Right lobe of liver (tissue), 6 donors: ENCODE measurements around the gene PCED1B. TPM values are rescaled to one million over a fixed set of nuclear protein-coding genes. Genes with fewer than 3 reads are reported as not detected.

Experiments used
- ATAC-seq, 4 donors: fragments of 200-7000 bp; cut with Tn5 transposase; one replicate each; pipeline ENCODE4 v1.9.1; 2020; ENCODE audit warnings: mild to moderate bottlenecking in 4 of 4, moderate library complexity in 4 of 4
- DNase-seq, 3 donors: peaks; one replicate each; pipeline ENCODE4 v3.0.0-alpha.2; 2020
- H3K27ac ChIP-seq, 3 donors: fragments of 200-600 bp; one replicate each; pipeline ENCODE4 v1.8.0; 2022
- H3K27me3 ChIP-seq, 2 donors: fragments of 200-600 bp; one replicate each; pipeline ENCODE4 v1.8.0; 2022
- H3K36me3 ChIP-seq, 4 donors: fragments of 200-600 bp; sonication (generic) in 1 of 4; one replicate each; pipeline versions ENCODE4 v1.5.1 to v1.8.0; 2017 to 2022; ENCODE audit warnings: control low read depth in 1 of 4
- H3K4me1 ChIP-seq, 4 donors: fragments of 200-600 bp; sonication (generic) in 1 of 4; one replicate each; pipeline versions ENCODE4 v1.5.1 to v1.8.0; 2017 to 2022; ENCODE audit warnings: control low read depth in 1 of 4
- H3K4me3 ChIP-seq, 3 donors: fragments of 200-600 bp; one replicate each; pipeline ENCODE4 v1.8.0; 2022
- H3K9me3 ChIP-seq, 4 donors: fragments of 200-600 bp; sonication (generic) in 1 of 4; one replicate each; pipeline versions ENCODE4 v1.5.1 to v1.8.0; 2017 to 2022; ENCODE audit warnings: control low read depth in 1 of 4
- POLR2A ChIP-seq: fragments of 450-650 bp; IDR thresholded peaks from one replicate; pipeline ENCODE4 v1.6.1; 2017; ENCODE audit warnings: antibody characterized with exemption, mild to moderate bottlenecking
- WGBS: methylation state at CpG from one replicate; pipeline ENCODE4 v1.1.6; 2018; ENCODE audit warnings: low coverage, low lambda C conversion rate; ENCODE audit not compliant: insufficient coverage; ENCODE audit errors: missing lambda C conversion rate; 5-methylcytosine and 5-hydroxymethylcytosine counted together
- intact Hi-C, 2 donors: fragments of 100-400 bp; cut with DNase I; formaldehyde crosslinking; loops; one replicate each; pipeline versions ENCODE4 v1.11.2 to v1.14.1; 2022
- long read RNA-seq: library from polyadenylated mRNA; unstranded; transcript quantifications from one replicate; pipeline ENCODE4 v2.0.0, GENCODE V29; 2019
- total RNA-seq, 6 experiments: library from RNA; depleted of rRNA in 2 of 6; stranded (reverse); fragments of >200 nt in 2 of 6; fragmentation: NEBNext Ultra II Directional in 3 of 6; extraction: Animal tissue kit (Norgen Biotek cat#: 25700) in 3 of 6; gene quantifications; one replicate each; pipeline versions ENCODE4 v1.1.0 to v1.2.4, GENCODE V29; 2016 to 2023
- TF ChIP-seq, protein P1 (sequence below), 4 donors: fragments of 200-600 bp in 3 of 4; fragments of 450-650 bp in 1 of 4; IDR thresholded peaks; one replicate each; pipeline versions ENCODE4 v1.5.1 to v1.8.0; 2016 to 2022; ENCODE audit warnings: antibody characterized with exemption in 4 of 4, mild to moderate bottlenecking in 2 of 4
- donor health status: DM: no; HTN: yes; CAD: no.
- donor health status: DM: no; HTN: no; CAD: no.
- donor health status: DM: no; HTN: no; CAD: no.
- donor health status: DM: no; HTN: yes; CAD: no.
- donor health status: DM: no; HTN: yes; CAD: no.

PCED1B gene, protein sequence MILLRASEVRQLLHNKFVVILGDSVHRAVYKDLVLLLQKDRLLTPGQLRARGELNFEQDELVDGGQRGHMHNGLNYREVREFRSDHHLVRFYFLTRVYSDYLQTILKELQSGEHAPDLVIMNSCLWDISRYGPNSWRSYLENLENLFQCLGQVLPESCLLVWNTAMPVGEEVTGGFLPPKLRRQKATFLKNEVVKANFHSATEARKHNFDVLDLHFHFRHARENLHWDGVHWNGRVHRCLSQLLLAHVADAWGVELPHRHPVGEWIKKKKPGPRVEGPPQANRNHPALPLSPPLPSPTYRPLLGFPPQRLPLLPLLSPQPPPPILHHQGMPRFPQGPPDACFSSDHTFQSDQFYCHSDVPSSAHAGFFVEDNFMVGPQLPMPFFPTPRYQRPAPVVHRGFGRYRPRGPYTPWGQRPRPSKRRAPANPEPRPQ
- 1 to 10 TPM in 3 of 6 experiments, under 1 TPM in 3; 0.62 to 3.0 (median 1.1) TPM for total RNA-seq
- long read RNA-seq = 0 reads

DNA sequence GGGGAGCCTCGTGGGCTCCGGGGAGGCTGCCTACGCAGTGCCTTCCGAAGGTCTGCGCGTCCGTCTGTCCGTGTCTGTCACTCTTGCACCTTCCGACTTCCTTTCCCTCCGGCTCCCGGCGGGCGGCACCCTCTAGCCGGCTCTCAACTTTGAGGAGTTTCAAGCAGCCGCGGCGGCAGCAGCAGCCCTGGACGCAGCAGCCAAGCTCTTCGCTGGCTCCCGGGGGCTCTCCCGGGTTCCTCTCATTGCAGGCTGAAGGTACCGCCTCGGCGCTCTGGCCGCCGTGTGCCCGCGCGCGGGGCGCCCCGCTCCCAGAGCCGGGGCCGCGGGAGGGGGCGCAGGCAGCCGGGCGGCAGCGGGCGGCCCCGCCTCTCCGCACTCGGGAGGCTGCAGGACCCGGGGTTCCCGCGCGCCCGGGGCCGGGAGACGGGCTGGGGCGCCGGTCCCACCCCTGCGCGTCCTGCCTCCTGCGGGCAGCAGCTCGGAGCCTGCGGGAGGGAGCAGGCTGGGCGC lies at the start of gene PCED1B, which contains the start of gene AMIGO2:
TSS of gene PCED1B (plus strand) at position 154 of the 513 bp plus-strand sequence. CDS start 155,443 bp downstream, outside the sequence.
TSS of gene AMIGO2 (minus strand) at position 492 of the 513 bp plus-strand sequence. CDS start 957 bp downstream, outside the sequence.
- intact Hi-C loops = no loop called here
- no peaks in the 10 kb centered on the region for H3K9me3 ChIP-seq
- peak; percentile 81 to 87 (median 84) for DNase-seq
- ATAC-seq = peak; percentile 78 to 86 (median 84)
- TF ChIP-seq, protein P1, sequence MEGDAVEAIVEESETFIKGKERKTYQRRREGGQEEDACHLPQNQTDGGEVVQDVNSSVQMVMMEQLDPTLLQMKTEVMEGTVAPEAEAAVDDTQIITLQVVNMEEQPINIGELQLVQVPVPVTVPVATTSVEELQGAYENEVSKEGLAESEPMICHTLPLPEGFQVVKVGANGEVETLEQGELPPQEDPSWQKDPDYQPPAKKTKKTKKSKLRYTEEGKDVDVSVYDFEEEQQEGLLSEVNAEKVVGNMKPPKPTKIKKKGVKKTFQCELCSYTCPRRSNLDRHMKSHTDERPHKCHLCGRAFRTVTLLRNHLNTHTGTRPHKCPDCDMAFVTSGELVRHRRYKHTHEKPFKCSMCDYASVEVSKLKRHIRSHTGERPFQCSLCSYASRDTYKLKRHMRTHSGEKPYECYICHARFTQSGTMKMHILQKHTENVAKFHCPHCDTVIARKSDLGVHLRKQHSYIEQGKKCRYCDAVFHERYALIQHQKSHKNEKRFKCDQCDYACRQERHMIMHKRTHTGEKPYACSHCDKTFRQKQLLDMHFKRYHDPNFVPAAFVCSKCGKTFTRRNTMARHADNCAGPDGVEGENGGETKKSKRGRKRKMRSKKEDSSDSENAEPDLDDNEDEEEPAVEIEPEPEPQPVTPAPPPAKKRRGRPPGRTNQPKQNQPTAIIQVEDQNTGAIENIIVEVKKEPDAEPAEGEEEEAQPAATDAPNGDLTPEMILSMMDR (IDR thresholded peaks at IDR 0.05) = peak; percentile 30 to 50 (median 41)
- TF ChIP-seq POLR2A = no peak
- peaks cover 0 to 5% (median 2%) of the 10 kb centered on the region in 4 donors for H3K4me1 ChIP-seq
- peak within 1 kb of the TSS; percentile 69 to 79 (median 77) for H3K27ac ChIP-seq
- 0% methylated on average over 18 of the region's 58 CpGs for WGBS
- H3K36me3 ChIP-seq = no peaks in the 10 kb centered on the region
- H3K27me3 ChIP-seq = no peaks in the 10 kb centered on the region
- peak within 1 kb of the TSS; percentile 51 to 68 (median 54) for H3K4me3 ChIP-seq

DNA sequence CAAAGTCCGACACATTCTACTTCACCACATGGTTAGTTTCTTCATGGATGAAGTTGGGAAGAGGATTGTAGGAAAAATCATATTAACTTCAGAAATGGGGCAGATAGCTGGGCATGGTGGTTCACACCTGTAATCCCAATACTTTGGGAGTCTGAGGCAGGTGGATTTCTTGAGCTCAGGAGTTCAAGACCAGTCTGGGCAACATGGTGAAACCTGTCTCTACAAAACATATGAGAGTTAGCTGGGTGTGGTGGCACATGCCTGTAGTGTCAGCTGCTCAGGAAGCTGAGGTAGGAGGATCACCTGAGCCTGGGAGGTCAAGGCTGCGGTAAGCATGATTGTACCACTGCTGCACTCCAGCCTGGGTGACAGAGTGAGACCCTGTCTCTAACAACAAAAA lies 49.5 kb upstream of the PCED1B start:
- Histone ChIP-seq H3K4me1 (peaks cover 0 to 13% (median 4%) of the 10 kb centered on the region in 4 donors), H3K27me3 (no peaks in the 10 kb centered on the region), H3K27ac (no peak overlapping the region), H3K36me3 (no peaks in the 10 kb centered on the region), H3K9me3 (no peaks in the 10 kb centered on the region), H3K4me3 (no peak overlapping the region)
- TF ChIP-seq, protein P1 (IDR thresholded peaks at IDR 0.05) = no peak
- TF ChIP-seq POLR2A = no peak
- DNase-seq (no peak), ATAC-seq (no peak)
- WGBS = 84% methylated on average over 2 of the region's 2 CpGs
- intact Hi-C loops = loop anchor here in 1 of 2 donors (10.0 kb wide), 1 partner anchor 365 kb away; no protein-coding TSS in a partner anchor

DNA sequence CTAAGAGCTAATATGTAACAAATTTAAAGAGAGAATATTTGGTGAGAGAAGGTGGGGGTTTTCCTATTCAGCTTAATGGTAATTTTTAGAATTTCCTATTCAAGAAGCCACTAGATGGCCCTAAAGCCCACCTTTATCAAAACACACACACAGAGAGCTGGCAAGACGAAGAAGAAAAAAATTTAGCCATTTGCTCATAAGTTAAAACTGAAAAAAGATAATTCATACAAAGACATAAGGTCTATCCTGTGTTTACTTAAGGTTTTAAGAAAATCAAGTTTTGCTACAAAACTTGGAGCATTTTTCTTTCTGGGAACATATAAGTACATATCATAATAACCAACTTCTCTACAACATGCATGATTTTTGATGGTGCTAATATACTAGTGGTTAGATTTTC lies 46.8 kb upstream of the PCED1B start:
- no peaks in the 10 kb centered on the region for H3K36me3 ChIP-seq
- DNase-seq (no peak), ATAC-seq (peak; percentile 77 to 85 (median 84))
- peaks cover 0 to 13% (median 4%) of the 10 kb centered on the region in 4 donors for H3K4me1 ChIP-seq
- TF ChIP-seq POLR2A = no peak
- TF ChIP-seq, protein P1 (IDR thresholded peaks at IDR 0.05) = peak; percentile 44 to 76 (median 61)
- no peaks in the 10 kb centered on the region for H3K27me3 ChIP-seq
- no peaks in the 10 kb centered on the region for H3K9me3 ChIP-seq
- intact Hi-C loops = loop anchor here in 1 of 2 donors (10.0 kb wide), 1 partner anchor 362 kb away; no protein-coding TSS in a partner anchor
- 0% methylated on average over 1 of the region's 1 CpG for WGBS
- peak overlapping the region; percentile 6 to 29 (median 17) for H3K27ac ChIP-seq
- H3K4me3 ChIP-seq = no peak overlapping the region

DNA sequence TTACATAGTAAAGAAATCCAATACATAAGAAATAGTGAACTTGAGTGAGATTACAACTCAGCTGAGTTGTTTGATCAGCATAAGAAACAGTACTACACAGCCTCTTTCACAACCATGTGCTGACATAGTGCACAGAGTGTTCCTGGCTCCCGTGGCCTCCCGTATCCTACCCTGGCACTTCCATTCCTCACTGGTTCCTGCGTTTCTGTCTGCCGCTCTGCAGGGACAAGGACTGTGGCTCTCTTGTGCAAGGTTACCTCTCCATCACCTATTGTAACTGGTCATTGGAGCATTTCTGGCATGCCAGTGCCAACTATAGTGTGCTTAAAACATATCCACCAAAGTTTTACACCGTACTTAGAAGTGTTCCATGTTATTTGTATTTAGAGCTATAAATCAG lies 46.3 kb upstream of the PCED1B start:
- peaks cover 0 to 17% (median 6%) of the 10 kb centered on the region in 4 donors for H3K4me1 ChIP-seq
- no peaks in the 10 kb centered on the region for H3K36me3 ChIP-seq
- H3K9me3 ChIP-seq = no peaks in the 10 kb centered on the region
- TF ChIP-seq, protein P1 (IDR thresholded peaks at IDR 0.05) = no peak
- TF ChIP-seq POLR2A = no peak
- WGBS = 20% methylated on average over 5 of the region's 5 CpGs
- H3K27ac ChIP-seq = peak overlapping the region; percentile 6 to 29 (median 17)
- no peaks in the 10 kb centered on the region for H3K27me3 ChIP-seq
- intact Hi-C loops = loop anchor here in 1 of 2 donors (10.0 kb wide), 1 partner anchor 362 kb away; no protein-coding TSS in a partner anchor
- no peak overlapping the region for H3K4me3 ChIP-seq
- peak; percentile 55 to 86 (median 77) for DNase-seq
- peak; percentile 94 to 98 (median 96) for ATAC-seq
